ENCODE results near the gene CFAP61.
A peak's percentile ranks its signal among the peaks of the same experiment; 100 is the strongest.
"Not testable (repeated sequence)": the region's sequence is repeated elsewhere in the genome, so short reads cannot be mapped to it uniquely, and the experiment has no call there.

The CFAP61 gene

GRCh38 chr20:20318365-20319161 is 266.2 kb downstream of the CFAP61 start:
- no peak for DNase-seq (ENCODE audit: low read depth, low spot score)

GRCh38 chr20:20321134-20321533 is 268.8 kb downstream of the CFAP61 start:
- no peak for DNase-seq (ENCODE audit: low read depth, low spot score)

GRCh38 chr20:20321917-20322316 is 269.6 kb downstream of the CFAP61 start:
- no peak for DNase-seq (ENCODE audit: low read depth, low spot score)

- no peak for DNase-seq (ENCODE audit: low read depth, low spot score)
These were observed 270.6 kb downstream of the CFAP61 start for GRCh38 chr20:20322912-20323311.

- DNase-seq (ENCODE audit: low read depth, low spot score) = no peak
These were observed 275.4 kb downstream of the CFAP61 start for GRCh38 chr20:20327746-20328145.

- DNase-seq (ENCODE audit: low read depth, low spot score) = no peak
These were observed 277.2 kb downstream of the CFAP61 start for GRCh38 chr20:20329564-20329963.

- no peak for DNase-seq (ENCODE audit: low read depth, low spot score)
These were observed 278.8 kb downstream of the CFAP61 start for GRCh38 chr20:20331156-20331555.

- DNase-seq (ENCODE audit: low read depth, low spot score) = no peak
These were observed 279.5 kb downstream of the CFAP61 start for GRCh38 chr20:20331817-20332216.

GRCh38 chr20:20333866-20334265 is 281.5 kb downstream of the CFAP61 start:
- no peak for DNase-seq (ENCODE audit: low read depth, low spot score)

- no peak for DNase-seq (ENCODE audit: low read depth, low spot score)
These were observed 282.2 kb downstream of the CFAP61 start for GRCh38 chr20:20334489-20334888.

- no peak for DNase-seq (ENCODE audit: low read depth, low spot score)
These were observed 285.9 kb downstream of the CFAP61 start for GRCh38 chr20:20338133-20338730.

GRCh38 chr20:20340443-20340842 is 288.1 kb downstream of the CFAP61 start:
- no peak for DNase-seq (ENCODE audit: low read depth, low spot score)

- DNase-seq (ENCODE audit: low read depth, low spot score) = no peak
These were observed 289.0 kb downstream of the CFAP61 start for GRCh38 chr20:20341371-20341770.

GRCh38 chr20:20342066-20342465 is 289.7 kb downstream of the CFAP61 start:
- no peak for DNase-seq (ENCODE audit: low read depth, low spot score)

- DNase-seq (ENCODE audit: low read depth, low spot score) = no peak
These were observed 291.6 kb downstream of the CFAP61 start for GRCh38 chr20:20343932-20344331.

GRCh38 chr20:20344476-20344875 is 292.1 kb downstream of the CFAP61 start:
- no peak for DNase-seq (ENCODE audit: low read depth, low spot score)

- no peak for DNase-seq (ENCODE audit: low read depth, low spot score)
These were observed 301.2 kb downstream of the CFAP61 start for GRCh38 chr20:20353576-20353975.

GRCh38 chr20:20355503-20355902 is 303.2 kb downstream of the CFAP61 start:
- not testable (repeated sequence) for DNase-seq (ENCODE audit: low read depth, low spot score)

- no peak for DNase-seq (ENCODE audit: low read depth, low spot score)
These were observed 306.5 kb downstream of the CFAP61 start for GRCh38 chr20:20358801-20359200.

- DNase-seq (ENCODE audit: low read depth, low spot score) = no peak
These were observed 307.3 kb downstream of the CFAP61 start for GRCh38 chr20:20359628-20360027.

GRCh38 chr20:20360464-20360863 is 308.1 kb downstream of the CFAP61 start:
- DNase-seq (ENCODE audit: low read depth, low spot score) = peak; percentile 65

GRCh38 chr20:20362774-20363433 is 310.6 kb downstream of the CFAP61 start:
- peak; percentile 61 for DNase-seq (ENCODE audit: low read depth, low spot score)

- DNase-seq (ENCODE audit: low read depth, low spot score) = peak; percentile 46
These were observed 311.1 kb downstream of the CFAP61 start for GRCh38 chr20:20363434-20363798.
